Thymus (tissue), 11 donors: ENCODE data around the gene FNIP2. TPM values are rescaled to one million over a fixed set of nuclear protein-coding genes. Genes with fewer than 3 reads are reported as not detected.
A peak's percentile ranks its signal among the peaks of the same experiment; 100 is the strongest.
"Not testable (repeated sequence)": the region's sequence is repeated elsewhere in the genome, so short reads cannot be mapped to it uniquely, and the experiment has no call there.

Experiments
- DNase-seq, 9 donors: peaks; one replicate each; pipeline ENCODE4 v3.0.0-alpha.2; 2013; ENCODE audit warnings: low spot score in 9 of 9, low read depth in 6 of 9, missing footprints in 1 of 9
- H3K27ac ChIP-seq, 2 donors: one replicate each; pipeline ENCODE4 v1.5.1; 2013; ENCODE audit warnings: control low read depth in 1 of 2, low read depth in 1 of 2, low read length in 1 of 2, mild to moderate bottlenecking in 1 of 2, moderate library complexity in 1 of 2
- H3K27me3 ChIP-seq, 2 donors: one replicate each; pipeline ENCODE4 v1.5.1; 2013; ENCODE audit warnings: low read length in 1 of 2; ENCODE audit not compliant: control insufficient read depth in 2 of 2, insufficient read depth in 1 of 2
- H3K36me3 ChIP-seq, 2 donors: one replicate each; pipeline ENCODE4 v1.5.1; 2013; ENCODE audit warnings: low read length in 1 of 2, mild to moderate bottlenecking in 1 of 2, moderate library complexity in 1 of 2; ENCODE audit not compliant: control insufficient read depth in 2 of 2, insufficient read depth in 2 of 2
- H3K4me1 ChIP-seq, 2 donors: one replicate each; pipeline ENCODE4 v1.5.1; 2013; ENCODE audit warnings: low read length in 2 of 2; ENCODE audit not compliant: control insufficient read depth in 2 of 2, insufficient read depth in 2 of 2
- H3K4me3 ChIP-seq, 2 donors: one replicate each; pipeline ENCODE4 v1.5.1; 2013; ENCODE audit warnings: low read length in 2 of 2, control low read depth in 1 of 2, mild to moderate bottlenecking in 1 of 2
- H3K9me3 ChIP-seq, 2 donors: one replicate each; pipeline ENCODE4 v1.5.1; 2013; ENCODE audit warnings: low read length in 1 of 2, mild to moderate bottlenecking in 1 of 2; ENCODE audit not compliant: control insufficient read depth in 2 of 2, insufficient read depth in 1 of 2
- WGBS: extraction: QIAGEN DNeasy Blood & Tissue Kit; methylation state at CpG from one replicate; pipeline ENCODE4 v1.1.7; 2013; 5-methylcytosine and 5-hydroxymethylcytosine counted together
- polyA plus RNA-seq: library from polyadenylated mRNA; stranded (reverse); fragments of 200-250 nt; gene quantifications from one replicate; pipeline ENCODE4 v1.2.3, GENCODE V29; 2013
- total RNA-seq: library from RNA; stranded (reverse); fragments of 120-200 nt; gene quantifications from one replicate; pipeline ENCODE4 v1.2.4, GENCODE V29; 2013
- donor health status: healthy.

The FNIP2 gene
- total and polyA plus RNA-seq, 2 donors: 11.8 to 12.6 TPM

DNA sequence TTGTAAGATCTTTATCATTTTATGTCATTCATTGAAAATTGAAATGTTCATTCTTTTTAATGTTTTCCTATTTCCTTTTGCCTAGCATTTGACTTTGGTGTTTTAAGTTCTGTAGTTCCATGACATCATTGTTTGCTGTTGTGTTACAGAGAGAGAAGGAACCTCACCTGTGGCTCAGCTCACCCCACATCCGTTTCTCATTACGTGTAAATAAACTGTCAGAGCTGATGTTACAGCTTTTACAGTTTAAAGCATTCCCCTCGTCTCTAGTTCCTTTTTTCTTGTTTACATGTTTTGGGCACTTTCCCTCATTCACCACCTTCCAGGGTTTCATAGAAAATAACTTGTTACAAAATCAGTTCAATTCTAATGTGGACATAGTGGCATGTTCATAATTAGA lies 137.2 kb downstream of the FNIP2 start:
- peaks cover 4 to 15% of the 10 kb centered on the region in 2 donors for H3K36me3 ChIP-seq
- WGBS: 62% methylated on average over 3 of the region's 3 CpGs

DNA sequence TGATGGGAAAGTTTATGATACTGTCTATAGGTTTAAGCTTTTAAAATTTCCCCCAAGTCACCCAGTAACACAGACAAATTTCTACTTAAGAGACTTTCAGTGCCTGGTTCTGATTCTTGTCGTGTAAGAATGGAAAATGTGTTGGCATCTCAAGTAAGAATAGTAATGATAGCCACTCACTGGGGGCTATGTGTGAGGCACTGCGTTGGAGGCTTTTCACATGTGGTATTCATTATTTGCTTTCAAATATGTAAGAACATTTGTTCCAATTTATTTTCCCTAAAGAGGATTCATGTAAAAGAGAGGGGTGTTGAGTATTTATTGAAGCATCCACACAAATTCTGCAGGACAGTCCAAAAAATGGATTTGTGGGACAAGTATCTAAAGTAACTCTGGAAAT lies 143.6 kb downstream of the FNIP2 start:
- H3K36me3 ChIP-seq: no peaks in the 10 kb centered on the region
- 97% methylated on average over 2 of the region's 2 CpGs for WGBS
- no peak overlapping the region for H3K27ac ChIP-seq
- H3K4me1 ChIP-seq: no peaks in the 10 kb centered on the region
- H3K4me3 ChIP-seq: no peak overlapping the region
- DNase-seq: no peak
- H3K27me3 ChIP-seq: no peaks in the 10 kb centered on the region
- no peaks in the 10 kb centered on the region for H3K9me3 ChIP-seq

More for the DNA sequence above, 137.2 kb downstream of the FNIP2 start:
- Histone ChIP-seq H3K4me3 (no peak overlapping the region), H3K9me3 (peaks cover 0 to 12% of the 10 kb centered on the region in 2 donors), H3K27ac (peak overlapping the region in 1 of 2 donors; percentile 78), H3K27me3 (no peaks in the 10 kb centered on the region), H3K4me1 (peaks cover 0 to 11% of the 10 kb centered on the region in 2 donors)
- DNase-seq: peak in 7 of 9 donors; percentile 22 to 71 (median 41)

DNA sequence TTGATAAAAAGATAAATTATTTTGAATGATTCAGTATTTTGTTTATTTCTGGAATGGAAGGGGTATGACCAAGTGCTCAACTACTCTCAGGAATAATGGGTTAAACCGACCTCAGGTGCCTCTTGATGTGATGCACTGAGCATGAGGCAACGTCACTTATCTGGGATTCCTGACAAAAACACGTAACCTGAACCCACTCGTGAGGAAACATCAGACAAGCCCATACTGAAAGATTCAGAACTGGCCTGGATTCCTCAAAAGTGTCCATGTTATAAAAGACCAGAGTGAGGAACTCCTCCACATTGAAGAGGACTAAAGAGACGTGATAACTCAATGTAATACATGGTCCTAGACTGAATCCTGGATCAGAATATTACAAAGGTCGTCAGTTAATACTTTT lies 144.0 kb downstream of the FNIP2 start:
- no peak for DNase-seq
- Histone ChIP-seq H3K4me1 (no peaks in the 10 kb centered on the region), H3K27ac (no peak overlapping the region), H3K36me3 (no peaks in the 10 kb centered on the region), H3K27me3 (no peaks in the 10 kb centered on the region), H3K9me3 (no peaks in the 10 kb centered on the region), H3K4me3 (no peak overlapping the region)
- 79% methylated on average over 6 of the region's 6 CpGs for WGBS

DNA sequence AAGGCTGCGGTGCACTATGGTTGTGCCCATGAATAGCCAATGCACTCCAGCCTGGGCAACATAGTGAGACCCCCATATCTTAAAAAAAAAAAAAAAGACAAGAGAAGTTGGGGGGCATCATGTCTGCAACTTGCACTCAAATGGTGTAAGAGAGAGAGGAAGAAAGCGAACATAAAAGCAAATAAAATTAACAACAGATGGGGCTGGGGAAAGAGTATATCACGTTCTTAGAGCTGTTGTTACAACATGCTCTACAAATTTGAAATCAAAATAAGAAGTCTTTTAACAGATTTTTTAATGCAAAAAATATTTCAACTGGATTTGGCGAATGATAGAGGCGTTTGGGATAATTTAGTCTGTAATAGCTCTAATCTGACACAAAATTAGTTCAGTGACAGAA lies 144.9 kb downstream of the FNIP2 start:
- H3K4me1 ChIP-seq: no peaks in the 10 kb centered on the region
- 88% methylated on average over 5 of the region's 5 CpGs for WGBS

DNA sequence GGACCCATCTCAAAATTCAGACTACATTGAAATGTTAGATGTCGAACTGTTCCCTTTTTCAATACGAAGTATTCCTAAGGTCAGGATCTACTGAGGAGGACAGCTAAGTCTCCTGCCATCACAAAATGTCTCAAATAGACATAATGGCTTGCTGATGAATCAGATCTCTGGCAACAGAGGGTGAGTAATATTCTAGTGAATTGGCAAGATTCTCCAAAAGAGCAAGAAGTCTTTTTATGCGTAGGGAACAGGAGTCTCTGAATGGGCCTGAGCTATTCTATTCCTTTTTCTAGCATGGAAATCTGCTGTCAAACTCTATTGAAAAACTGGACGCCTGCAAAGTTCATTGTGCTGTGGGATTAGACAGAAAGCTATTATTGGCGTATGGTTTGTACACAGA lies 145.4 kb downstream of the FNIP2 start:
- no peak for DNase-seq
- Histone ChIP-seq H3K4me3 (no peak overlapping the region), H3K4me1 (no peaks in the 10 kb centered on the region), H3K27ac (no peak overlapping the region), H3K36me3 (no peaks in the 10 kb centered on the region), H3K27me3 (no peaks in the 10 kb centered on the region), H3K9me3 (no peaks in the 10 kb centered on the region)
- WGBS: 84% methylated on average over 5 of the region's 5 CpGs

More for the DNA sequence above, 144.9 kb downstream of the FNIP2 start:
- Histone ChIP-seq H3K27me3 (no peaks in the 10 kb centered on the region), H3K4me3 (no peak overlapping the region), H3K27ac (no peak overlapping the region), H3K36me3 (no peaks in the 10 kb centered on the region), H3K9me3 (no peaks in the 10 kb centered on the region)
- no peak for DNase-seq

DNA sequence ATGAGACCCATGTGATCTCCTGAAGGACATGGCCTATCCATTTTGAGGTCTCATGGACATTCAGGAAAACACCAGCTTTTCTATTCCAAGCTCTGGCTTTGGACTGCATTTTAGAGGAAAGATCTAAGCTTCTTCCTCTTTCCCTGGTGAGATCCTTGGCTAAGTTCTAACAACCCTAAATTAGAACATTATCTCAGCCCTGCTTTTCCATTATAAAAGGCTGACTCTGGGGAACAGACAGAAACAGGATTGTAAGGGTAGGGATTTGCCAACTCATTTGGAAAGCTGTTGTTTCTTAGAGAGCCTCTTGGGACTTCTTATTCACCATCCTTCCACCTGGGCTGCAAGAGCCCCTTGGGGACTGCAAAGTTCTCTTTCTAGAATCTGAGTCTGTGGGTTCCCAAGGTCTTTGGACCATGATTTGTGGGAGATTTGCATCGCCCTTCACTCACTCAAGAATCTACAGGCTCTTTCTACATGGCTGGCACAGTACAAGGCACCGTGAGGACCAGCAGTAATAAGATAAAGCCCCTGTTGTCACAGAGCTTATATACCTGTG lies 146.9 kb downstream of the FNIP2 start:
- no peaks in the 10 kb centered on the region for H3K27me3 ChIP-seq
- no peaks in the 10 kb centered on the region for H3K4me1 ChIP-seq
- WGBS: 94% methylated on average over 2 of the region's 2 CpGs
- no peak overlapping the region for H3K4me3 ChIP-seq
- no peak for DNase-seq
- no peak overlapping the region for H3K27ac ChIP-seq
- no peaks in the 10 kb centered on the region for H3K36me3 ChIP-seq
- no peaks in the 10 kb centered on the region for H3K9me3 ChIP-seq

DNA sequence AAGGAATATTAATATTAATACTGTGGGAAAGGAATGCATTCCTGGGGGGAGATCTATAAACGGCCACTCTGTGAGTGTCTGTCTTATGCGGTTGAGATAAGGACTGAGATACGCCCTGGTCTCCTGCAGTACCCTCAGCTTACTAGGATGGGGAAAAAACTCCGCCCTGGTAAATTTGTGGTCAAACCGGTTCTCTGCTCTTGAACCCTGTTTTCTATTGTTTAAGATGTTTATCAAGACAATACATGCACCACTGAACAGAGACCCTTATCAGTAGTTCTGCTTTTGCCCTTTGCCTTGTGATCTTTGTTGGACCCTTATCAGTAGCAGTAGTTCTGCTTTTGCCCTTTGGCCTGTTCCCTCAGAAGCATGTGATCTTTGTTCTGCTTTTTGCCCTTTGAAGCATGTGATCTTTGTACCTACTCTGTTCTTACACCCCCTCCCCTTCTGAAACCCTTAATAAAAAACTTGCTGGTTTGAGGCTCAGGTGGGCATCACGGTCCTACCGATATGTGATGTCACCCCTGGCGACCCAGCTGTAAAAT lies 151.7 kb downstream of the FNIP2 start:
- not testable (repeated sequence) for H3K9me3 ChIP-seq, H3K27ac ChIP-seq, H3K4me3 ChIP-seq, H3K36me3 ChIP-seq, DNase-seq, H3K4me1 ChIP-seq, H3K27me3 ChIP-seq
- WGBS: 89% methylated on average over 8 of the region's 8 CpGs

DNA sequence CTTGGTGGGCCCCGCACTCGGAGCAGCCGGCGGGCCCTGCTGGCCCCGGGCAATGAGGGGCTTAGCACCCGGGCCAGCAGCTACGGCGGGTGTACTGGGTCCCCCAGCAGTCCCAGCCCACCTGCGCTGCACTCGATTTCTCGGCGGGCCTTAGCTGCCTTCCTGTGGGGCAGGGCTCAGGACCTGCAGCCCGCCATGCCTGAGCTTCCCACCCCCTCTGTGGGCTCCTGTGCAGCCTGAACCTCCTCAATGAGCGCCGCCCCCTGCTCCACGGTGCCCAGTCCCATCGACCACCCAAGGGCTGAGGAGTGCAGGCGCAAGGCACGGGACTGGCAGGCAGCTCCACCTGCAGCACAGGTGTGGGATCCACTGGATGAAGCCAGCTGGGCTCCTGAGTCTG lies 158.9 kb downstream of the FNIP2 start:
- 99% methylated on average over 19 of the region's 19 CpGs for WGBS
- not testable (repeated sequence) for H3K27me3 ChIP-seq, DNase-seq, H3K36me3 ChIP-seq, H3K4me3 ChIP-seq, H3K27ac ChIP-seq, H3K4me1 ChIP-seq
- peaks cover 0 to 13% of the 10 kb centered on the region in 2 donors for H3K9me3 ChIP-seq

DNA sequence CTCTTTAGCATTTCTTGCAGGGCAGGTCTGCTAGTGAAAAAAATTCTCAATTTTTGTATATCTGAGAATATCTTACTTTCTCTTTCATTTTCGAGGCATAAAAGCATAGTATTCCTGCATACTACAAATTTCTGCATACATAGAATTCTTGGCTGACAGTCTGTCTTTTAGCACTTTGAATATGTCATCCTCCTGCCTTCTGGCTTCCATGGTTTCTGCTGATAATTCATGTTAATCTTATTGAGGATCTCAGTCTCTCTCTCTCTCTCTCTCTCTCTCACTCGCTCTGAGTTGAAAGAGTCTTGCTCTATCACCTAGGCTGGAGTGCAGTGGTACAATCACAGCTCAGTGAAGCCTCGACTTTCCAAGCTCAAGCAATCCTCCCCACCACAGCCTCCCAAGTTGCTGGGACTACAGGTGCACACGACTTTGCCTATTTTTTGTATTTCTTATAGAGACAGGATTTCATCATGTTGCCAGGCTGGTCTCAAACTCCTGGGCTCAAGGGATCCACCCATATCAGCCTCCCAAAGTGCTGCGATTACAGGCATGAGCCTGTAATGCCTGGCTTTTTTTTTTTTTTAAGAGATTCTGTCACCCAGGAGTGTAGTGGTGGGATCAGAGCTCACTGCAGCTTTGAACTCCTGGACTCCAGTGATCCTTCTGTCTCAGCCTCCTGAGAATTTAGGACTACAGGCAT lies 161.3 kb downstream of the FNIP2 start:
- Histone ChIP-seq H3K36me3 (no peaks in the 10 kb centered on the region), H3K4me1 (no peaks in the 10 kb centered on the region), H3K27ac (no peak overlapping the region), H3K4me3 (no peak overlapping the region), H3K27me3 (no peaks in the 10 kb centered on the region), H3K9me3 (peaks cover 0 to 13% of the 10 kb centered on the region in 2 donors)
- WGBS: 74% methylated on average over 5 of the region's 5 CpGs
- DNase-seq: no peak
